ENCODE results near the gene DAP3. TPM values are rescaled to one million over a fixed set of nuclear protein-coding genes. Genes with fewer than 3 reads are reported as not detected.

DAP3 gene
- total RNA-seq, 4 donors from 2014 or later, result 73.5 to 131 (median 87.9) TPM

DNA sequence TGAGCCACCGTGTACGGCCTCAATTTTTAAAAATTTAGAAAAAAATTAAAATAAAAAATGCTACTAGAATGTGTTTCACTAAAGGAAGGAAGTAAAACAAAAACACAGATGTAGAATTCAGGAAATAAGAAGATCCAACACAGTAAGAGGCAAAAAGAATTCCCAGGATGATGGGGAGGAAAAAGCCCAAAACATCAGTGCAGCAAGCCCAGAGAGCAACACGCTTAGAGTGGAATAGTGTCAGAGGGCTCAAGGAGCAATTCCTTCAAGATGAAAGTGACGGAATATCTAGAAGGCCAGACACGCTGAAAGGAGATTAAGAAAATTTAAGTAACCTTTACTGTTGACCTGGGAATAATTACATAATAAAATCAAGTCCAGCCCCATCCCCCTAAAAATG is 80.4 kb downstream of the DAP3 start:
- Histone ChIP-seq H3K27ac (replicated peaks in 1 of 4) (no peak overlapping the region), H3K4me3 (no peak overlapping the region), H3K9me3 (no peaks in the 10 kb centered on the region), H3K36me3 (peaks cover 58 to 97% (median 94%) of the 10 kb centered on the region in 4 donors), H3K4me1 (no peaks in the 10 kb centered on the region), H3K27me3 (no peaks in the 10 kb centered on the region)
- intact Hi-C loops (cut with DNase I), result no loop called here
- 88% methylated on average over 5 of the region's 5 CpGs for WGBS
- TF ChIP-seq, protein P1, sequence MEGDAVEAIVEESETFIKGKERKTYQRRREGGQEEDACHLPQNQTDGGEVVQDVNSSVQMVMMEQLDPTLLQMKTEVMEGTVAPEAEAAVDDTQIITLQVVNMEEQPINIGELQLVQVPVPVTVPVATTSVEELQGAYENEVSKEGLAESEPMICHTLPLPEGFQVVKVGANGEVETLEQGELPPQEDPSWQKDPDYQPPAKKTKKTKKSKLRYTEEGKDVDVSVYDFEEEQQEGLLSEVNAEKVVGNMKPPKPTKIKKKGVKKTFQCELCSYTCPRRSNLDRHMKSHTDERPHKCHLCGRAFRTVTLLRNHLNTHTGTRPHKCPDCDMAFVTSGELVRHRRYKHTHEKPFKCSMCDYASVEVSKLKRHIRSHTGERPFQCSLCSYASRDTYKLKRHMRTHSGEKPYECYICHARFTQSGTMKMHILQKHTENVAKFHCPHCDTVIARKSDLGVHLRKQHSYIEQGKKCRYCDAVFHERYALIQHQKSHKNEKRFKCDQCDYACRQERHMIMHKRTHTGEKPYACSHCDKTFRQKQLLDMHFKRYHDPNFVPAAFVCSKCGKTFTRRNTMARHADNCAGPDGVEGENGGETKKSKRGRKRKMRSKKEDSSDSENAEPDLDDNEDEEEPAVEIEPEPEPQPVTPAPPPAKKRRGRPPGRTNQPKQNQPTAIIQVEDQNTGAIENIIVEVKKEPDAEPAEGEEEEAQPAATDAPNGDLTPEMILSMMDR (IDR thresholded peaks at IDR 0.05), result no peak
- TF ChIP-seq POLR2AphosphoS5 (IDR thresholded peaks at IDR 0.05) (no peak), EP300 (IDR thresholded peaks at IDR 0.05) (no peak), POLR2A (IDR thresholded peaks at IDR 0.05; ENCODE audit: low read depth) (no peak)
- DNase-seq (ENCODE audit: extremely low spot score), result no peak

DNA sequence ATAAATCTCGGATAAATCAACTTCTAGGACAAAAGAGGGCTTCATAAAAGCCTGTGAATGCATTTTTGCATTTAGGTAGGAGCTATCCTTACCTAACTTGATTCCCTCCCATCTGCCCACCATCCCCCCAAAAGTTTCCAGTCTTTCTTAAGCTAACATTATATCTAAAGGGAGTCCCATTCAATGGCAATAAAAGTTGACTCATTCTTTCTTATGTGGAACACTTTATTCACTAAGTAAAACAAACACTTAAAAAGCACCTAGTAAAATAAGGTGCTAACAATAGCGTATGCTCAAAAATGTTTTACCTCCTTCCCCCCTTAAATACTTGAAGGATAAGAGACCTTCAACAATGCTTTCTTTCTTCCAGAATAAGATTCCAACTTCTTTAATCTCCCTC is 84.3 kb downstream of the DAP3 start:
- 86% methylated on average over 2 of the region's 2 CpGs for WGBS
- no peak for DNase-seq (ENCODE audit: extremely low spot score)
- H3K36me3 ChIP-seq, result peaks cover 68 to 100% (median 94%) of the 10 kb centered on the region in 4 donors

DNA sequence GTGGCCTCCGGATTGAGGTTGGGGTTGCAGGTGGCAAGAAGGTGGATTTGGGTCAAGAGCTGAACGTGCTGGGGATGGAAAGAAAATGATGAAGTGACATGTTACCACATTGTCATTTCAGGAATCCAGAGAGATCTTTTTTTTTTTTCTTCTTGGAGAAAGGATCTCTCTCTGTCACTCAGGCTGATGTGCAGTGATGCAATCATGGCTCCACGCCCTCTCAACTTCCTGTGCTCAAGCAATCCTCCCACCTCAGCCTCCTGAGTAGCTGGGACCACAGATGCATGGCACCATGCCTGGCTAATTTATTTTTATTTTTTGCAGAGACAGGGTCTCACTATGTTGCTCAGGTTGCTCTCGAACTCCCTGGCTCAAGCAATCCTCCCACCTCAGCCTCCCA is 87.5 kb downstream of the DAP3 start:
- Histone ChIP-seq H3K4me1 (no peaks in the 10 kb centered on the region), H3K27me3 (no peaks in the 10 kb centered on the region), H3K9me3 (no peaks in the 10 kb centered on the region), H3K27ac (replicated peaks in 1 of 4) (no peak overlapping the region), H3K36me3 (peaks cover 43 to 94% (median 75%) of the 10 kb centered on the region in 4 donors), H3K4me3 (no peak overlapping the region)
- 87% methylated on average over 4 of the region's 4 CpGs for WGBS
- no peak for TF ChIP-seq EP300 (IDR thresholded peaks at IDR 0.05)
- TF ChIP-seq POLR2AphosphoS5 (IDR thresholded peaks at IDR 0.05), result no peak
- no peak for DNase-seq (ENCODE audit: extremely low spot score)
- intact Hi-C loops (cut with DNase I), result no loop called here

More for the DNA sequence above, 84.3 kb downstream of the DAP3 start:
- Histone ChIP-seq H3K27me3 (no peaks in the 10 kb centered on the region), H3K4me1 (no peaks in the 10 kb centered on the region), H3K4me3 (no peak overlapping the region), H3K27ac (replicated peaks in 1 of 4) (no peak overlapping the region), H3K9me3 (no peaks in the 10 kb centered on the region)
- intact Hi-C loops (cut with DNase I), result no loop called here
- TF ChIP-seq, protein P1 (IDR thresholded peaks at IDR 0.05), result no peak
- TF ChIP-seq POLR2A (IDR thresholded peaks at IDR 0.05; ENCODE audit: low read depth) (no peak), EP300 (IDR thresholded peaks at IDR 0.05) (no peak), POLR2AphosphoS5 (IDR thresholded peaks at IDR 0.05) (no peak)

- no peak overlapping the region for H3K4me3 ChIP-seq
- H3K27me3 ChIP-seq, result no peaks in the 10 kb centered on the region
- 83% methylated on average over 3 of the region's 3 CpGs for WGBS
- DNase-seq (ENCODE audit: extremely low spot score), result no peak
- H3K4me1 ChIP-seq, result no peaks in the 10 kb centered on the region
- intact Hi-C loops (cut with DNase I), result no loop called here
- TF ChIP-seq, protein P1 (IDR thresholded peaks at IDR 0.05), result no peak
- TF ChIP-seq POLR2A (IDR thresholded peaks at IDR 0.05; ENCODE audit: low read depth), result no peak
- TF ChIP-seq EP300 (IDR thresholded peaks at IDR 0.05), result no peak
- TF ChIP-seq POLR2AphosphoS5 (IDR thresholded peaks at IDR 0.05), result no peak
- no peaks in the 10 kb centered on the region for H3K9me3 ChIP-seq
- H3K27ac ChIP-seq (replicated peaks in 1 of 4), result no peak overlapping the region
- peaks cover 36 to 94% (median 75%) of the 10 kb centered on the region in 4 donors for H3K36me3 ChIP-seq
These were observed 88.7 kb downstream of the DAP3 start for GRCh38 chr1:155777582-155777981.

Other genes starting within 250 kb of the DAP3 start
- gene ASH1L, start 126.3 kb upstream of the DAP3 start, total RNA-seq, result 10 to 100 TPM; 63.3 to 75.6 (median 67.7) TPM
- 10 to 100 TPM in 3 of 4 donors, 1 to 10 TPM in 1; 5.7 to 13.4 (median 11.2) TPM for gene MSTO1, start 78.9 kb upstream of the DAP3 start, total RNA-seq
- 100 to 1,000 TPM; 136 to 164 (median 144) TPM for gene YY1AP1, start 317 bp upstream of the DAP3 start, total RNA-seq
- gene GON4L, start 168.1 kb downstream of the DAP3 start, total RNA-seq, result 10 to 100 TPM; 26.5 to 49.8 (median 28.3) TPM
- gene SYT11, start 170.5 kb downstream of the DAP3 start, total RNA-seq, result 10 to 100 TPM in 3 of 4 donors, 1 to 10 TPM in 1; 8.3 to 25.2 (median 20.3) TPM
- gene RIT1, start 222.3 kb downstream of the DAP3 start, total RNA-seq, result 10 to 100 TPM; 23.0 to 36.8 (median 32.3) TPM
- gene KHDC4, start 245.3 kb downstream of the DAP3 start, total RNA-seq, result 10 to 100 TPM; 25.8 to 41.5 (median 29.2) TPM